GM18498 (cell line): ENCODE data around the gene VPS13C.
A peak's percentile ranks its signal among the peaks of the same experiment; 100 is the strongest.
"Not testable (repeated sequence)": the region's sequence is repeated elsewhere in the genome, so short reads cannot be mapped to it uniquely, and the experiment has no call there.

Experiments
- ATAC-seq: cut with Tn5 transposase; IDR thresholded peaks from one replicate; pipeline ENCODE4 v1.9.1; 2021; ENCODE audit warnings: mild to moderate bottlenecking, moderate library complexity; ENCODE audit not compliant: unreplicated experiment

Gene VPS13C

DNA sequence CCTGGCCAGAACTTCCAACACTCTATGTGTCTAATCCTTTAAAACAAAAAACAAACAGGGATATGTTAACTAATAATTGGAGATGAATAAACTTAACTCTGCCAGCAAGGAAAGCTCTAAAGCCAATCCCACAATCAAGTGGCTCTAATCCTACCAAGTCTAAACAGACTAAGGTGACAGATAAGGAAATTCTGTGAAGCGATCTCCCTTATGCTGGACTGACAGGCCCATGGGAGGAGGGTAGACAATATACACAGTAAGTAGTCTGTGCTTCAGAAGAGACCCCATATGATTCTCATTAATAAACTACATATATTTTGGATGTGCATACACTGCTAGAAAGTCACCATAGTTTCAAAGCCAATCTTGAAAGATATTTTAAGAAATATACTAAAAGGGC, 10.1 kb downstream of the VPS13C start:
- ATAC-seq, result no peak

DNA sequence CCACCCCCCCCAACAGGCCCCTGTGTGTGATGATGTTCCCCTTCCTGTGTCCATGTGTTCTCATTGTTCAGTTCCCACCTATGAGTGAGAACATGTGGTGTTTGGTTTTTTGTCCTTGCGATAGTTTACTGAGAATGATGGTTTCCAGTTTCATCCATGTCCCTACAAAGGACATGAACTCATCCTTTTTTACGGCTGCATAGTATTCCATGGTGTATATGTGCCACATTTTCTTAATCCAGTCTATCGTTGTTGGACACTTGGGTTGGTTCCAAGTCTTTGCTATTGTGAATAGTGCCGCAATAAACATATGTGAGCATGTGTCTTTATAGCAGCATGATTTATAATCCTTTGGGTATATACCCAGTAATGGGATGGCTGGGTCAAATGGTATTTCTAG, 12.0 kb downstream of the VPS13C start:
- not testable (repeated sequence) for ATAC-seq

DNA sequence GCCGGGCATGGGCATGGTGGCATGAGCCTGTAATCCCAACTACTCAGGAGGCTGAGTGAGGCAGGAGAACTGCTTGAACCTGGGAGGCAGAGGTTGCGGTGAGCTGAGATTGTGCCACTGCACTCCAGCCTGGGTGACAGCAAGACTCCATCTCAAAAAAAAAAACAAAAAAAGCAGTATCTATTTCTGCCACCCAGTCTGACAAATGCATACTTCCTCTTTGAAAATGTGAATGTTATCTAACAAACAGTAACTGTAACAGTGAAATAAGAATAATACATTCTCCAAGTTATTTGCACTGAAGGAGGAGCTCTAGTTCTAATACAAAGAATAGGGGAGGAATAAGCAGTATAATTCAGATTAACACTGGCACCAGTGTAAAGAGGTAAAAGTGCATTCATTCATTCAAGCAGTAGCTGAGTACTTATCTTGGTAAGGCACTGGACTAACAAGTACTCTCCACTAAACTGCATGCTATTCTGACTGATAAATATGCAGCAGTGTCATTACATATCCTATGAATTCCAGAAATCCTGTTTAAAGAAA, 12.9 kb downstream of the VPS13C start:
- peak; percentile 59 for ATAC-seq

GRCh38 chr15:62046078-62046743, 14.0 kb downstream of the VPS13C start:
- ATAC-seq, result peak; percentile 82

GRCh38 chr15:62035256-62035924, 24.9 kb downstream of the VPS13C start:
- no peak for ATAC-seq

DNA sequence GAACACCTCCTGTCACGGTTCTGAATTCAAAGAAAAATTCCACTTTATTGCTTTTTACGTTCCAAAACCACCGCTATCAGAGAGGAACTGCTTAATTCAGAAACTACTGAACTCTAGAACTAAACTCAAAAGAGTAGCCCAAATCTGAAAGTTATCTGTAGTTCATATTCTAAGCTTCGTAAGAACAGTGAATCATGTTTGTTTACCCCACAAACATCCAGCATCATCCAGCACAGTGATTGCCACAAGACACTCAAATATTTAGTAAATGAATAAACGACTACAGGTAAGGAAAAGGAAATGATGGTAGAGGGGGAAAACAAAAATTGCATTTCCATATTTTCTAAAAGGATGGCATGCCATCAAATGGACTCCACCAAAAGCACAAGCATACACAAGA, 32.3 kb downstream of the VPS13C start:
- no peak for ATAC-seq

- peak; percentile 30 for ATAC-seq
Observed at GRCh38 chr15:62027263-62027565, 33.0 kb downstream of the VPS13C start.

DNA sequence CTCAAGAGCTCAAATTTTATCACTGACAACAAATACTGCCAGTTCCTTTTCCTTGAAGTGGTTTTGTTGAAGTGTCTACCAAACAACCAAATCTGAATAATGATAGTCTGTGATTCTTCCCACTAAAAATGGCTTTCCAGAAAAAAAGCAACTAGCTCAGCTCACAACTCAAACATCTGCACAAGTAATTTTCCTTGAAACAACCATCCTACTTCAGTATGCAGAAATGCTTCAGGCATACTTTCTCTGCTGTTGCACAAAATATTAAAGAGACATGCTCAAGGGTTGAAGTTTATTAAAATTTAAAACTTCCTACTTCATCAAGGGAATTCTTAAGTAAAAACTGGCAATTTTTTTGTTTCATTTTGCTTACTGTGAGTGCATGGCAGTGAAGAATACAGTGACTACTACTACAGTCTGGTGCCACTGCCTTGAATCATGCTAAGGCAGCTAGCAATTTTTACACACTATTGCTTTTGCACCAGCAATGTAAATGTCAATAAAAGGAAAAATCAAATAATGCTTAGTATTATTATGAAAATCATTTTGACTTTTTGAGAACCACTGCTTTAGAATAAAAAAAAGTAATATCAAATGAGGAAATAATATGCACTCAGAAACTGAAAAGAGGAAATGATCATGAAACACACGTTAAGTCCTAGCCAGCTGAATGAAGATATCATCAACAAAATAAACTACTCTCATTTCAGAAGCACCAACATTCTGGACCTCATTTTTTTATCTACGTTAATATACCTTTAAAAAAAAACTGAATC, 33.6 kb downstream of the VPS13C start:
- ATAC-seq, result peak; percentile 69

DNA sequence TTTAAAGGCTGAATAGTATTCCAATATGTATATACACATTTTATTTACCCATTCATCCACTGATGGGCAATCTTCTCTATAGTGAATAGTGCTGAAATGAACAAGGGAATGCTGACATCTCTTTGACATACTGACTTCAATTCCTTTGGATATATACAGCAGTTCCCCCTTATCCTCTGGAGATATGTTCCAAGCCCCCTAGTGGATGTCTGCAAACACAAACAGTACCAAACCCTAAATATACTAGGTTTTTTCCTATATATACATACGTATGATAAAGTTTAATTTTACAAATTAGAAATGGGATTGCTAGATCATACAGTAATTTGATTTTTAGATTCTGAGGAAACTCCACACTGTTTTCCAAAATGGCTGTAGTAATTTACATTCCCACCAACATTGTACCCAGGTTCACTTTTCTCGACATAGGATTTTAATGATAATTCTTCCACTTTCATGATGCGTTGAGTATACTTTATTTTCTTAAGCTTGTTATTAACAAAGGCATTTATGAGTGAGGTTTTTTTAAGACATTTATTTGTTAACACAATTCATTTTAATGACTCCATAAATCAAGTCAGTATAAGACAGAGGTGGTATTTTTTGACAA, 38.2 kb downstream of the VPS13C start:
- no peak for ATAC-seq

- no peak for ATAC-seq
Observed at GRCh38 chr15:62020576-62021160, 39.6 kb downstream of the VPS13C start.

GRCh38 chr15:62005354-62005753, 54.9 kb downstream of the VPS13C start:
- not testable (repeated sequence) for ATAC-seq

- ATAC-seq, result no peak
Observed at GRCh38 chr15:61997786-61998185, 62.5 kb downstream of the VPS13C start.

GRCh38 chr15:61996056-61996635, 64.1 kb downstream of the VPS13C start:
- ATAC-seq, result no peak

- no peak for ATAC-seq
Observed at GRCh38 chr15:61994216-61994615, 66.0 kb downstream of the VPS13C start.

DNA sequence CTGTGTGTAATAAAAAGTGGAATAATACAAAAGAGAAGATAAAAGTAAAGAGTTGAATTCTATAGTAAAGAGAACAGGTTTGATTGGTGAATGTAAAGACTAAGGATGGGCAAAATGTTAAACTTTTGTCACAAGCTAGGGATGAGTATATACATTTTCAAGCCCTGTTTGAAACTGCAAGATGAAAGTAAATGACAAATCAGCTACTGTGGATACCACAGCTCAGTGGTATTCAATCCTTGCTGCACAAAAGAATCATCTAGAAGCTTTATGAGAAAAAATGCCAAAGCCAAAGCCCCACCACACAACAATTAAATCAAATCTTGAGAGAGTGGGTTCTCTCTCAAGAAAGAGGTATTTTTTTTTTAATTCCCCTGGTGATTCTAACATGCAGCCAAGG, 67.7 kb downstream of the VPS13C start:
- no peak for ATAC-seq

DNA sequence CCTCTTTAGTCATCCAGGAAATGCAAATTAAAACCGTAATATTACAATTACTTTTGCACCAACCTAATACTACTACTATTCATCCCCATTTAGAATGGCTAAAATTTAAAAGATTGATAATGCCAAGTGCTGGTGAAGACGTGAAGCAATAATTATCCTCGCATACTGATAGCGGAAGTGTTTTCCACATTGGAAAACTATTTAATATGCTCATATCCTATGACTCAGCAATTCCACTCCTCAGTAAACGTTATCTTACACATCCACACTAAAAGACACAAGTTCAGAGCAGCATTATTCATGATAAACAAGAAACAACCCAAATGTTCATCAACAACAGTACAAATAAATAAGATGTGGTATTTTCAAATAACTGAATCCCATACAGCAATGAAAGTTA, 70.6 kb downstream of the VPS13C start:
- ATAC-seq, result no peak

GRCh38 chr15:61987824-61988223, 72.4 kb downstream of the VPS13C start:
- ATAC-seq, result no peak

DNA sequence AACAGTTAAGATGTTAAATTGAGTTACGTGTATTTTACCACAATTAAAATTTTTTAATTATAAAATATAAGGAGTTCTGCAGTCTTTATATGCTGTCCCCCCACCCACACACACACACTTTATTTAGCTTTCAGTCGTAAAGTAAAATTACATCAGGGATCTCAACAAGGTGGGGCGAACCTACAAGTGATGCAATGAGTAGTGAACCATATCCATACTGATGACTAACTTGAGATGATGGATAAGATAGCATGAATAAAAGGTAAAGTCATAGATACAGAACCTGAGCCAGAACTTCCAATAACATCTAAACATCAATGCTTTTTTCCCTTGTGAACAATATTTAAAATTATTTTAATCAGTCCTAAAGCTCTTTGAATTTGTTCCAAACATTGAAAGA, 77.2 kb downstream of the VPS13C start:
- ATAC-seq, result no peak

GRCh38 chr15:61978225-61978624, 82.0 kb downstream of the VPS13C start:
- ATAC-seq, result no peak

DNA sequence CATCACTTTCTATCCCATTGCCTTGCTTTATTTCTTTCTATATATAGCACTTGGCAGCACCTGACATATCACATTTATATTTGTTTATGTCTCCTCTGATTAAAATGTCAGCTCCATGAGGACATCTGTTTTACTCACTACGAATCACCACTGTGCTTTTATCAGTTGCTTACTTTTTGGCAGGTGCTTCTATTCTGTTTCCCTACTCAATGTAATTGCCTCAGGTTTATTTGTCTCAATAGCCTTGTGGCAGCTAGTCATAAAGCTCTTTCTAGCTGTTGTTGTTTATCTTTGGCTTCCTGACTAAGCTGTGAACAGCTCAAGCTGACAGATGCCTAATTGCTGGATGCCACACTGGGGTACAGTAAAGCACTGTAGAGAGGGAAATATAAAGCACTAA, 85.5 kb downstream of the VPS13C start:
- no peak for ATAC-seq

- ATAC-seq, result no peak
Observed at GRCh38 chr15:61974118-61974517, 86.1 kb downstream of the VPS13C start.
